Activated naive CD4-positive, alpha-beta T cell treated with anti-CD3 and anti-CD28 coated beads, Interleukin-2, amount 10 ng/mL, durations not matched to agents 7 days and 5 days (primary cell): ENCODE measurements around the gene SLC8A1.

Source experiments
- CTCF ChIA-PET: fragments of 350-600 bp; sonication (Branson Sonifier 250); formaldehyde crosslinking; loops from one replicate; lab custom pipeline; 2021; ENCODE audit warnings: antibody characterized with exemption; lab: Charles Lee
- DNase-seq: peaks from one replicate; pipeline ENCODE4 v3.0.0-alpha.2; 2020
- H3K27ac Mint-ChIP-seq: one replicate; pipeline ENCODE4 v1.8.0; 2021; ENCODE audit warnings: mild to moderate bottlenecking, moderate library complexity, mixed read lengths
- H3K27me3 Mint-ChIP-seq: one replicate; pipeline ENCODE4 v1.8.0; 2021; ENCODE audit warnings: mild to moderate bottlenecking, mixed read lengths
- H3K36me3 Mint-ChIP-seq: one replicate; pipeline ENCODE4 v1.8.0; 2021; ENCODE audit warnings: mixed read lengths
- H3K4me1 Mint-ChIP-seq: one replicate; pipeline ENCODE4 v1.8.0; 2021; ENCODE audit warnings: mixed read lengths
- H3K4me3 Mint-ChIP-seq: one replicate; pipeline ENCODE4 v1.8.0; 2021; ENCODE audit warnings: mild to moderate bottlenecking, moderate library complexity, mixed read lengths
- H3K9me3 Mint-ChIP-seq: one replicate; pipeline ENCODE4 v1.8.0; 2021; ENCODE audit warnings: mixed read lengths

Gene SLC8A1

DNA sequence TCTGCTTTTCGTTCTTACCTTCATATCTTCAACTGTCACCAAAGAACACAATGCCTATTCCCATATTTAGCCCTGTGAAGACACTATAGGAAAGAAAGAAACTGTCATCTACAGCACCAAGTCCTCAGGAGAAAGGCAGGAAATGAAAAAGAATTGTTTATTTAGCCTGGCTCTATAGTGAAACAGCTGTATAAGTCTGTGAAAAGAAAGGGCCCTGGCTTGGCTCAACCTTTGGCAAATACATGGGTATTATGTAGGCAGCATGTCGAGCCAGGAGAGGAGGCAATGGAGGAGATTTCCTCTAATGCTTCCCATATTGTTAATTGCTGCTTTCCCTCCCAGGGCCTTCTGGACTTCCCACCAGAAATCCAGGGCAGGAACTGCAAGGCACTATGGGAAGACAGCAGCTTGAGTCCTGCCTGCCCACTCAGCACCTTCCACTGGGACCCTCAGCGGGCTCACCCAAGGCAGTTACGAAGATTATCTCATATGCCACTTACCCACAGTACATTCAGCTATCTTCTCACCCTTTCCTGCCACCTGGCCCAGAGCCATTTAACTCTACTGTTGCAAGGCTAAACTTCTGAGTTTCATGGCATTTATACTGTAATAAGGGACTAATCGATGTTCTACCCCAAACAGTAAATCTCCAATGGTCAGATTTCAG is 30.1 kb downstream of the SLC8A1 start:
- Mint-ChIP-seq H3K9me3 (no peaks in the 10 kb centered on the region), H3K36me3 (no peaks in the 10 kb centered on the region), H3K4me1 (no peaks in the 10 kb centered on the region), H3K4me3 (no peak overlapping the region), H3K27me3 (no peaks in the 10 kb centered on the region), H3K27ac (no peak overlapping the region)
- no peak for DNase-seq
- CTCF ChIA-PET, result no interaction called here

DNA sequence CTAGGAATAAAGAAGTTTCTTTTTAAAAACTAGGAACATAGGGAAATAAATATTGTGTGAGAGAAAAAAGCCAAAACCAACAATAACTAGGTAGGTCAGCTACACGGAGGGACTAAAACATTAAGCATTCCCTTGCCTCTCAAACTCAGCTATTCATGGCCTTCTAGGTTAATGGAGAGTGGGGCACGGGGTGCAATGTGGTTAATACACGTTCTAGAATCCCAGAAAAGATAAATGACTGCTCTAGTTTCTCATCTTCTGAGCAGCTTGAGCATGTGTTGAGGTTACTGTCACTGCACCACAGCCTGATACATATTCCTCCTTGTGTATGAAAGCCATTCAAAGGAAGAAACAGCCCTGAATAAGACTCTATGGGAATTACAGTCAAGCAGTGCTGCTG is 31.4 kb downstream of the SLC8A1 start:
- no peak overlapping the region for H3K27ac Mint-ChIP-seq
- no peaks in the 10 kb centered on the region for H3K27me3 Mint-ChIP-seq
- DNase-seq, result no peak
- no peaks in the 10 kb centered on the region for H3K9me3 Mint-ChIP-seq
- no peaks in the 10 kb centered on the region for H3K4me1 Mint-ChIP-seq
- H3K4me3 Mint-ChIP-seq, result no peak overlapping the region
- CTCF ChIA-PET, result no interaction called here
- H3K36me3 Mint-ChIP-seq, result no peaks in the 10 kb centered on the region

DNA sequence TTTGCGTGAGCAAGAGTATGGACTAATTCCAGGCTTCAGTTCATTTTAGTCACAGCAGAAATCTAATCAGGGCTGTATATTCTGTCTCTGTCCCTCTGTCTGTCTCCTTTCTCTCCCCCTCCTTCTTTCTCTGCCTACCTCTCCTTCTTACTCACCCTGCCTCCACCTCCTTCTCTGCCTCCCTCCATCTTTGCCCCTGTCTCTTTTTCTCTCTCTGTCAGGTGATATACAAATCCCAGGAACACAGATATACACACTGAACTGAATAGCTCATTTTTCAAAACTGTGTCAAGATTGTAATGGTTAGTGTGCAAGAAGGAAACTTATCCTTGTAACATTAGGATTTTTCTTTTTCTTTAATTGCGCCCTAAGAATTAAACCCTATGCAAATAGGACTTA is 32.5 kb downstream of the SLC8A1 start:
- DNase-seq, result no peak
- no peak overlapping the region for H3K4me3 Mint-ChIP-seq
- H3K36me3 Mint-ChIP-seq, result no peaks in the 10 kb centered on the region
- H3K27ac Mint-ChIP-seq, result no peak overlapping the region
- CTCF ChIA-PET, result no interaction called here
- H3K27me3 Mint-ChIP-seq, result no peaks in the 10 kb centered on the region
- no peaks in the 10 kb centered on the region for H3K9me3 Mint-ChIP-seq
- H3K4me1 Mint-ChIP-seq, result no peaks in the 10 kb centered on the region

DNA sequence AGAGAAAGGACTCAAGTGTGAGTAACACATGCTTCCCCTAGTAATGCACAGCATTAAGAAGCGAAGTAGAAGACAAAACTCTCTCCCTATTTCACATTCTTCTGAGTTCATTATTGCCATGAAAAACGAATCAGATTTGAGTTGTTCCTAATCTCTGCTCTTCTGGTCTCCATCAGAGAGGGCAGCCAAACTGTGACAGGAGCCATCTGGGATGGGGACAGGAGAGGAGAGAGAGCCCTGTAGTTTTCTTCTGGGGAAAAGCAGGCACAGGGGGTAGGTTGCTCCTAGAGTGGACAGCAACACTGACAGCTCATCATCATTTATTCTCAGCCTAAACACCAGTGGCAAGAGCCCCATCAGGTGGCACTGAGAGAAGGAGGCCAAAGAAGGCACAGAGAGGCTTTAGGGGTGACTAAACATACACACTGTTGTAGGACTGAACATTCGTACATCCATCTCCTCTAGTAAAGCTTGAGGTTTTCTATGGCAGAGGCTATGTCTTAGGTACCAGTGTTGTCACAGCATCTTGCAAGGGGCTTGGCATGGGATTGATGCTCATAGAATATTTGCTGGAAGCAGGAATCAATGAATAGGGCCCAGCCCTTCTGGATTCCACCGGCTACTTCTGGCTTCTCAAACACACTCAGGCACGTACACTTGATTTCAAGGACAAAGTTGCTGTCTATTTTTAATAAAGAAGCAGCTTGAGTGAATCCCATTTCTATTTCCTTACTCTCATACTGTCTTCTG is 33.1 kb downstream of the SLC8A1 start:
- Mint-ChIP-seq H3K4me3 (no peak overlapping the region), H3K27ac (no peak overlapping the region), H3K36me3 (no peaks in the 10 kb centered on the region), H3K27me3 (no peaks in the 10 kb centered on the region), H3K9me3 (no peaks in the 10 kb centered on the region), H3K4me1 (no peaks in the 10 kb centered on the region)
- DNase-seq, result no peak
- CTCF ChIA-PET, result no interaction called here

DNA sequence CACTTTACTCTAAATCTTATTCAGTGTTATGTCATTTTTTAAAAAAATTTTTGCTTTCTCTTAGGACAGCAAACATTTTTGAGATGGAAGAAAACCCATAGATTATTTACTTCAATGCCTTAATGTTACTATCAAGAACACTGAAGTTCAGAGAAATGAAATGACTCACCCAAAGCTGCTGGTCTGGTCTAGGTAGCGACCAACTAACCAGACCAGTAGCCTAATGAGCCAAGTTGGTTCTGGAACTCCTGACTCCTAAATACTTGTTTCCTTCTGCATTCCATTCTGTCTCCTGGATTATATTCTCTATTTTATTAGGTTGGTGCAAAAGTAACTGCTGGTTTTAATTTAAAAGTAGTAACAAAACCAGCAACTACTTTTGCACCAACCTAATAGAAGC is 35.4 kb downstream of the SLC8A1 start:
- no peak for DNase-seq
- Mint-ChIP-seq H3K4me3 (no peak overlapping the region), H3K36me3 (no peaks in the 10 kb centered on the region), H3K27me3 (no peaks in the 10 kb centered on the region), H3K27ac (no peak overlapping the region), H3K4me1 (no peaks in the 10 kb centered on the region), H3K9me3 (no peaks in the 10 kb centered on the region)
- CTCF ChIA-PET, result interaction anchor here (0.7 kb wide), 1 partner anchor 34 kb away, joined by 3 read pairs; no protein-coding TSS in a partner anchor

DNA sequence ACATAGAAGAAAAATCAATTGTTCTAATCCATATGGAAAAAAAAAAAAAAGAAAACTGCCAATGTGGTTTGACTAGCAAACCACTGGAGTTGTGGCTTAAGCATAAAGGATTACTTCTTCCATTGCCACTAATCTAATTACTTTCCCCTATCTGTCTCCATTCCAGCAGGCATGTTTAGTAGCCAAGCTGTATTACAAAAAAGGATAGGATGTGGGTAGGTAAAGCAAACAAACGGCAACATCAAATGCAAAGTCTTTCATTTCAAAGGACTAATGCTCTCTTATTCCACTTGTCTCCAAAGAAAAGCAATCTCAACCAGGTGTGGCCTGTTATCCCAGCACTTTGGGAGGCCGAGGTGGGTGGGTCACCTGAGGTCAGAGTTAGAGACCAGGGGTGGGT is 36.5 kb downstream of the SLC8A1 start:
- Mint-ChIP-seq H3K36me3 (no peaks in the 10 kb centered on the region), H3K4me3 (no peak overlapping the region), H3K9me3 (no peaks in the 10 kb centered on the region), H3K27me3 (no peaks in the 10 kb centered on the region), H3K27ac (no peak overlapping the region), H3K4me1 (no peaks in the 10 kb centered on the region)
- DNase-seq, result no peak
- CTCF ChIA-PET, result no interaction called here

DNA sequence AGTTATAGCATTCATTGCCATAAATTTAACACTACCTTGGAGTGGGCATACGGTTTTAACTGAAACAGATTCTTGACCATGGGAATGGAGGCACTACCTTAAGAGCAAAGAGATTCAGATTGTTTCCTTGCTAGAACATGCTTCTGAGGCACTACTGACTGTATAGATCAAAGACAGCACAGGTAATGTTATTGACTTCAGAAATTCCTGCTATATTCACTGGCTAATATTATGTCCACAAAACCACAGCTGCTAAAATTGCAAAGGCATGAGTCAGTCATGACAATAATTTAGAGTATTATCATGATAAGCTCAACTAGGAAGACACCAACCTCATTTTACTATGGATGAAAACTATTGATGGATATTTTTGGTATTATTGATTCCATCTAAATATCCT is 39.4 kb downstream of the SLC8A1 start:
- Mint-ChIP-seq H3K9me3 (no peaks in the 10 kb centered on the region), H3K36me3 (no peaks in the 10 kb centered on the region), H3K4me1 (no peaks in the 10 kb centered on the region), H3K4me3 (no peak overlapping the region), H3K27ac (no peak overlapping the region), H3K27me3 (no peaks in the 10 kb centered on the region)
- no peak for DNase-seq
- CTCF ChIA-PET, result no interaction called here

DNA sequence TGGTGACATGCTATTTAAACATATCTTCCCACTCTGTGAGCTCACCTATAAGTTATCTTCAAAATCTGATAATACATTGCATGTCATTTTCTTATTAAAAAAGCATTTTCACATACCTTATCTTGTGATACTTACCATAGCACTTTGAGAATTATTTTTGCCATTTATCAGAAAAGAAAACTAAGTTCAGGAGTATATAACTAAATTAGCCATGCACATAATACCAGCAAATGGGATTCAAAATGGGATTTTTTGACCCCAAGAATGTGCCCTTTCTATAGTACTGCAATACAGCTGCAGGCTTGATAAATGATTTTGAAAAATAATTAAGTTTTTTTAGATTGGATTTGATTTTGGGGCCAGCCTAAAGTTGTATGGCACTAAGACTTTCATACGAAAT is 41.2 kb downstream of the SLC8A1 start:
- Mint-ChIP-seq H3K27ac (no peak overlapping the region), H3K4me1 (no peaks in the 10 kb centered on the region), H3K9me3 (no peaks in the 10 kb centered on the region), H3K27me3 (no peaks in the 10 kb centered on the region), H3K36me3 (no peaks in the 10 kb centered on the region), H3K4me3 (no peak overlapping the region)
- DNase-seq, result no peak
- CTCF ChIA-PET, result no interaction called here

DNA sequence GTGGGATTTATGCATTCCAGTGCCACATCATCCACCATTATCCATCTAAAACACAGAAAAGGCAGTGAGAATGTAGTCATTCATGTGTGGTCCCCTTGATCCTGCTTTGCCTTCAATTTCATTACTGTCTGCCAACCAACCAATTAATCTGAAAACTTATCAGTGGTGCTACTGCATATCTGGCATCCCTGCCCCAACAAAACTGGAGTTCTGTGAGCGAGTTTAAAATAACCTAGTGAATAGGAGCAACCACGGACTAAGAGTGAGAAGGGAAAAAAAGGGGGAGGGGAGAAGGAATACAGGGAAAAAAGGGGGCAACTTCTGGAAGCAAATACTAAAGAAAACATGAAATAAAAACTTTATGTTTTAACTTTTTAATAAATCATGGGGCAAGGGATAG is 42.2 kb downstream of the SLC8A1 start:
- Mint-ChIP-seq H3K27me3 (no peaks in the 10 kb centered on the region), H3K4me3 (no peak overlapping the region), H3K9me3 (no peaks in the 10 kb centered on the region), H3K27ac (no peak overlapping the region), H3K36me3 (no peaks in the 10 kb centered on the region), H3K4me1 (no peaks in the 10 kb centered on the region)
- CTCF ChIA-PET, result no interaction called here
- no peak for DNase-seq

DNA sequence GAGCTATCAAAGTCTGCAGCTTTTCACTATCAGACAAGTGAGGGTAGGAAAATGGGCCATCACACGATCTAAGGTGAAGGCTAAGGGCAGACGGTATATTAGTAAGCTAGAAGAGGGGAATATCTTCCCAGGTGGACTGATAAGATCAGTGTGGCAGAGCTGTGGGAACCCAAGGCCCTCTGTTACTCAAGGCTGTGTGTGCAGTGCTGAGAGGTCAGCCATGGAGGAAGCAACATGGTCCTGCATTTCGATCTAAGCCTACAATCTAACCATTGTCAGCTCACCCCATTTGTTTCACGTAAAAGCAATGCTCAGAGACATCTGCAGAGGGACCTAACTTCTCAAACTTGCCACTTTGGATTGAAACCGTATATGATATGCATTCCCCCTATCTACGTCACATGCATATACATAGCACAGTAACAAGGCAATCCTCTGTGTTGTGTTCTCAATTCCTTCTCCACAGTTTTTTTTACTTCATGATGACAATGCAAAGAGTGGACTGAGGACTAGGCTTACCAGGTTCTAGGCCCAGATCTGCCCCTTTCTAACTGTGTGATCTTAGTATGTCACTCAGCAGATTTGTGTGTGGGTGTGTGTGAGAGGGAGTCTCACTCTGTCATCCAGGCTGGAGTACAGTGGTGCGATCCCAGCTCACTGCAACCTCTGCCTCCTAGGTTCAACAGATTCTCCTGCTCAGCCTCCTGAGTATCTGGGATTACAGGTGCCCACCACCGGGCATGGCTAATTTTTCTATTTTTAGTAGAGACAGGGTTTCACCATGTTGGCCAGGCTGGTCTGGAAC is 45.2 kb downstream of the SLC8A1 start:
- no peak for DNase-seq
- no peak overlapping the region for H3K27ac Mint-ChIP-seq
- H3K36me3 Mint-ChIP-seq, result no peaks in the 10 kb centered on the region
- no peaks in the 10 kb centered on the region for H3K27me3 Mint-ChIP-seq
- H3K9me3 Mint-ChIP-seq, result no peaks in the 10 kb centered on the region
- CTCF ChIA-PET, result no interaction called here
- H3K4me1 Mint-ChIP-seq, result no peaks in the 10 kb centered on the region
- no peak overlapping the region for H3K4me3 Mint-ChIP-seq

DNA sequence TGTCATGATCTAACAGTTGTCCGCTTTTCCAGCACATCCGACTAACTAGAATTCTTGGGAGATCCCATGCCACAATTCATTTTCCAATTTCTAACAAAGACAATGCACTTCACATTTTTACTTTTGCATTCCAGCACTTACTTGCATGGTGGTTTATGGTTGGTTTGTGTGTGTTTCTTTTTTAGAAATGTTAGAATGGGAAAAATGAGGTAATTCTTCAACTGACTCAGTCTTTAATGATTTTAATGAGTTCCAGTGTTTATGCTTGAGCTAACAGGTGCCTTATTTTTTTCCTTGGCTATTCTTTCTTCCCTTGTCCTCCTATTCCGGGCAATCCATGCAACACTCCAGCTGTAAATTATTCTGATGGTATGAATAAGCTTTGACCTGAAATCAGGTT is 46.4 kb downstream of the SLC8A1 start:
- Mint-ChIP-seq H3K27me3 (no peaks in the 10 kb centered on the region), H3K36me3 (no peaks in the 10 kb centered on the region), H3K9me3 (no peaks in the 10 kb centered on the region), H3K4me3 (no peak overlapping the region), H3K27ac (no peak overlapping the region), H3K4me1 (no peaks in the 10 kb centered on the region)
- no peak for DNase-seq
- CTCF ChIA-PET, result no interaction called here

DNA sequence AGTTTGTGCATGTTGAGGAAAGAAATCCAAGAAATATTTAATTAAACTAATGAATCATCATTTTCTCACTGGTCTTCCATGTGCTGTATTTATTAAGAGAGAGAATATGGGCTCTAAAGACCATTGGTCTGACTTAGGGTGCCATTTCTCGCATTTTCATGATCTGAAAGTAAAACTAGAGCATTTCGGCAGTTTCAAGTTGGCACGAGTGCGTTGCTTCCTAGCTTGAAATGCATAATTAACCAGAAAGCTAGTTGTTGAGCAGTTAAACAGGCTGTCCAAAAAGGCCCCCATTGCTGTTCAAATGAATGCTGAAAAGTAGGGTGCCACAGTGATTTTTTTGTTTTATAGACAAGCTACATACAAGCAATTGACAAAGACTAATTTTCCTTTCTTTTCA is 47.4 kb downstream of the SLC8A1 start:
- Mint-ChIP-seq H3K9me3 (no peaks in the 10 kb centered on the region), H3K4me1 (no peaks in the 10 kb centered on the region), H3K4me3 (no peak overlapping the region), H3K36me3 (no peaks in the 10 kb centered on the region), H3K27me3 (no peaks in the 10 kb centered on the region), H3K27ac (no peak overlapping the region)
- DNase-seq, result no peak
- CTCF ChIA-PET, result no interaction called here

DNA sequence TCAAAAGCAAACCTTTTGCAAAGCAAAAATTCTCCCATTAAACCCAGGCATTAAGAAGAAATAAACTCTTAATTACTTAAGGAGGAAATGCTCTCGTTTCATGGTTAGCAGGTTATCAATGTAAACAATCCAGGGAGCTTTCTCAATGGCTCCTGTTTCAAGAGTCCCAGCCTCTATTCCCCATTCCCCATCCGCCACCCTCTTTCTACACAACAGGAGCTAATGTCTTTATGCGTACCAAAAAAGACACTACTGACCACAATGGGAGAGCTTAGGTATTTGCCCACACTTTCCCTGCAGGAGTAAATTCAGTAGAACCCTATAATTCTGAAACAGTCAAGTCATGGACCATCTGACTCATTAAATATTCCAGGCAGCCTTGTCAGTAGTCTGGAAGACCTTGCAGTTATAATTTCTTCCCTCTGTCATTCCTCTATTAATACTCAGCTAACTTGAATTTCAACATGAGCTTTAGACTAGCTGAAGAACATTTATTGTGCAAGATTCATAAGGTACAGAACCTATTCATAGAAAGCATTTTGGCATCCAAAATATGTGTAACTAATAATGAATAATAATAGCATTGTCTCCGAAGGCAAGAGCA is 48.6 kb downstream of the SLC8A1 start:
- H3K27ac Mint-ChIP-seq, result no peak overlapping the region
- DNase-seq, result no peak
- H3K9me3 Mint-ChIP-seq, result no peaks in the 10 kb centered on the region
- no peaks in the 10 kb centered on the region for H3K4me1 Mint-ChIP-seq
- no peaks in the 10 kb centered on the region for H3K27me3 Mint-ChIP-seq
- H3K4me3 Mint-ChIP-seq, result no peak overlapping the region
- no peaks in the 10 kb centered on the region for H3K36me3 Mint-ChIP-seq
- CTCF ChIA-PET, result no interaction called here

DNA sequence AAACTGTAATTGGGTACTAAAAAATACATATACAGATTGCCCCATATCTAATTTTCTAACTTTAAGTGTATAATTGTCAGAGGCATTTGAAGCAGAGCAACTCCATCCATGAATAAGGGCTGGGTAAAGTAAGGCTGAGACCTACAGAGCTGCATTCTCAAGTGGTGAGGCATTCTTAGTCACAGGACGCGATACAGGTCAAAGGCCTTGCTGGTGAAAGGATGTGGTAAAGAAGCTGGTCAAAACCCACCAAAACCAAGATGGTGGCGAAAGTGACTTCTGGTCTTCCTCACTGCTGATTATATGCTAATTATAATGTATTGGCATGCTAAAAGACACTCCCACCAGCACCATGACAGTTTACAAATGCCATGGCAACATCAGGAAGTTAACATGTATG is 50.0 kb downstream of the SLC8A1 start:
- Mint-ChIP-seq H3K4me3 (no peak overlapping the region), H3K27me3 (no peaks in the 10 kb centered on the region), H3K4me1 (no peaks in the 10 kb centered on the region), H3K36me3 (no peaks in the 10 kb centered on the region), H3K9me3 (no peaks in the 10 kb centered on the region), H3K27ac (no peak overlapping the region)
- CTCF ChIA-PET, result no interaction called here
- DNase-seq, result no peak
